ENCODE results near the gene ZNF282.

Gene ZNF282

DNA sequence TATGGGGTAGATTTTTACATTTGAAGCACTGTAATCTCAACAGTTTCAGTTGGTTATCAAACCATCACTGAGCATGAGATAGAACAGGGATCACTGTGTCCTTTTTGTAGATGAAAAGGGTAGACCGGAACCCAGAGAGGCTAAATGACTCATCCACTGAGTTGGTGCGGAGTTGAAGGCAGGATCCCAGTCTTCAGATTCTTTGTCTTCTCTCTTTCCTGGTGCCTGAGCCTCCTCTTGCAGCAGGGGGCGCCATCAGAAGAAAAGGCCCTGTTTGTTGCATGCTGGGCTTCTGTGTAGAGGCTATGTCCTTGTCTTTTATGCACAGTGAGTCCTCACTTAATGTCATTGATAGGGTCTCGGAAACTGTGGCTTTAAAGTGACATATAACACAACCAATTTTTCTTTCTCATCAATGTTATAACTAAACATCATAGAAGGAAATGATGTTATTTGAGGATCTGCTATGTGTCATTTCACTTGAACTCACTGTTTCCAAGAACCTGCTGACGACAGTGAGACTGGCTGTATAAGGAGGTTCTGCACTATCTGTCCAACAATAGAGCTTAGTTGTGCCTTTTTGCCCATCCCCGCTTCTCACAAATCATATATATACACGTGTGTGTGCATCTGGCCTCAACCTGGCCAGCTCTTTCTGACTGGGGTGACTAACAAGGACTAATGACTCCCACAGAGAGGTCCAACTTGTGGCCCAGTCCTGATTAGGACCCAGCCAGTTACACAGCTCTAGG lies 14.3 kb downstream of the ZNF282 start:
- ChIA-PET POLR2A (no interaction called here), CTCF (interaction anchor here (0.7 to 3.0 kb wide), 5 partner anchors 12 to 286 kb away, joined by 3 to 15 read pairs (median 4); partner anchors contain the start of gene ZNF282)
- TF ChIP-seq, protein P1, sequence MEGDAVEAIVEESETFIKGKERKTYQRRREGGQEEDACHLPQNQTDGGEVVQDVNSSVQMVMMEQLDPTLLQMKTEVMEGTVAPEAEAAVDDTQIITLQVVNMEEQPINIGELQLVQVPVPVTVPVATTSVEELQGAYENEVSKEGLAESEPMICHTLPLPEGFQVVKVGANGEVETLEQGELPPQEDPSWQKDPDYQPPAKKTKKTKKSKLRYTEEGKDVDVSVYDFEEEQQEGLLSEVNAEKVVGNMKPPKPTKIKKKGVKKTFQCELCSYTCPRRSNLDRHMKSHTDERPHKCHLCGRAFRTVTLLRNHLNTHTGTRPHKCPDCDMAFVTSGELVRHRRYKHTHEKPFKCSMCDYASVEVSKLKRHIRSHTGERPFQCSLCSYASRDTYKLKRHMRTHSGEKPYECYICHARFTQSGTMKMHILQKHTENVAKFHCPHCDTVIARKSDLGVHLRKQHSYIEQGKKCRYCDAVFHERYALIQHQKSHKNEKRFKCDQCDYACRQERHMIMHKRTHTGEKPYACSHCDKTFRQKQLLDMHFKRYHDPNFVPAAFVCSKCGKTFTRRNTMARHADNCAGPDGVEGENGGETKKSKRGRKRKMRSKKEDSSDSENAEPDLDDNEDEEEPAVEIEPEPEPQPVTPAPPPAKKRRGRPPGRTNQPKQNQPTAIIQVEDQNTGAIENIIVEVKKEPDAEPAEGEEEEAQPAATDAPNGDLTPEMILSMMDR (IDR thresholded peaks at IDR 0.05; ENCODE audit: control extremely low read depth, extremely low read depth, low read depth, missing control alignments): peak; percentile 58
- DNase-seq (ENCODE audit: extremely low spot score): peak; percentile 70

DNA sequence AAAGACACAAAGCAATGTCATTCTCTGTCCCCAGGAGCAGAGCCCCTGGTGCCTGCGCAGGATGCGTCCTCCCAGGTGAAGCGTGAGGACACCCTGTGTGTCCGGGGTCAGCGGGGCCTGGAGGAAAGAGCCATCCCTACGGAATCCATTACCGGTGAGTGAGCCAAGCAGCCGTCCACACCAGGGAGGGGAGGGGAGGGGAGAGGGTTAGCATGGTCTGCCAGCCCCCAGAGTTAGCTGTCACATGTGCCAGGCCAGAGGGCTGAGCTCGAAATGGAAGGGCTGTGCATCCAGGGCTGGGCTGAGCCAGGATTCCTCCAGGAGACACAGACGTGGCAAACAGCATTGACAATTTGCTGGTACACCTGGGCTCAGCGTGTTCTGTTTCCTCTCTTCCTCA lies 15.2 kb downstream of the ZNF282 start:
- no peak for DNase-seq (ENCODE audit: extremely low spot score)
- ChIA-PET POLR2A (no interaction called here), CTCF (interaction anchor here (0.7 to 3.0 kb wide), 5 partner anchors 13 to 285 kb away, joined by 3 to 15 read pairs (median 4); partner anchors contain the start of gene ZNF282)
- TF ChIP-seq, protein P1 (IDR thresholded peaks at IDR 0.05; ENCODE audit: control extremely low read depth, extremely low read depth, low read depth, missing control alignments): no peak

DNA sequence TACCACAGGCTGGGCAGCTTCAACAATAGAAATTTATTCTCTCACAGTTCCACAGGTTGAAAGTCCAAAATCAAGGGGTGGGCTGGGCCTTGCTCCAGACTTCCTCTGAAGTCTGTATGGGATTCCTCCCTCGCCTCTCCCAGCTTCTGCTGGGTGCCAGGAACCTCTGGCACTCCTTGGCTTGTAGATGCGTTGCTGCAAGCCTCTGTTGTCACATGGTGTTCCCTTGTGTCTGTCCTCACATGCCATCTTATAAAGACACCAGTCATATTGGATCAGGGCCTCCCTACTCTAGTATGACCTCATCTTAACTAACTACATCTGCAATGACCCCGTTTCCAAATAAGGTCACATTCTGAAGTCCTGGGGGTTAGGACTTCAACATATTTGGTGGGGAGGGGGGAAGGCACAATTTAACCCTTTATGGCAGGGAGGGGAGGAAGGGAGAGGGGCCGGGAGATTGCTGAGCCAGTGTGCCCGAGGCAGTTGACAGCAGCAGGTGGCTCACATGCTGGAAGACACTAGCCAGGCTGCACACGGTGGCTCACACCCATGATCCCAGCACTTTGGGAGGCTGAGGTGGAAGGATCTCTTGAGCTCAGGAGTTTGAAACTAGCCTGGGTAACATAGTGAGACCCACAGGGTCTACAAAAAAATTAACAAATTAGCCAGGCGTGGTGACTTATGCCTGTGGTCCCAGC lies 18.8 kb downstream of the ZNF282 start:
- TF ChIP-seq, protein P1 (IDR thresholded peaks at IDR 0.05; ENCODE audit: control extremely low read depth, extremely low read depth, low read depth, missing control alignments): no peak
- no peak for DNase-seq (ENCODE audit: extremely low spot score)
- ChIA-PET POLR2A (no interaction called here), CTCF (interaction anchor here (0.9 to 2.3 kb wide), 7 partner anchors 9 to 47 kb away, joined by 3 to 10 read pairs (median 3); partner anchors contain the start of genes ZNF282 and ZNF783)

DNA sequence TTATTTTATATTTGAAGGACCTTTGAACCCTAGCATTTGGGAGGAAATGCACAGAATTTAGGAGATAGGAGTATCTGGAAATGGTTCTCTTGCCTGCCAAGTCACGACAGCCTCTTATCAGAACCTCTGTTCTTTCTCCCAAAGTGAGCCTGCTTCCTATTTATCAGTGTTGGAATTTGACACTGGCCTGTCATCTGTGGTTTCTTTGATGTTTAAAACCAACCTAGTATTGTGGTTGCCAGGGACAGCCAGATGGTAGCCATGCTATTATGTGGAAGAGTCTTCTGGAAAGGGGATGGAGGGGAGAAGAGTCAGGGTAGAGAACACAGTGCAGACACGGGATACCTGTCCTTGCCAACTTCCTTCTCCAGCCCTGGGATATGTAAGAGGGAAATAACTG lies 21.1 kb downstream of the ZNF282 start:
- no peak for DNase-seq (ENCODE audit: extremely low spot score)
- TF ChIP-seq, protein P1 (IDR thresholded peaks at IDR 0.05; ENCODE audit: control extremely low read depth, extremely low read depth, low read depth, missing control alignments): no peak
- CTCF ChIA-PET: no interaction called here
- POLR2A ChIA-PET: no interaction called here

DNA sequence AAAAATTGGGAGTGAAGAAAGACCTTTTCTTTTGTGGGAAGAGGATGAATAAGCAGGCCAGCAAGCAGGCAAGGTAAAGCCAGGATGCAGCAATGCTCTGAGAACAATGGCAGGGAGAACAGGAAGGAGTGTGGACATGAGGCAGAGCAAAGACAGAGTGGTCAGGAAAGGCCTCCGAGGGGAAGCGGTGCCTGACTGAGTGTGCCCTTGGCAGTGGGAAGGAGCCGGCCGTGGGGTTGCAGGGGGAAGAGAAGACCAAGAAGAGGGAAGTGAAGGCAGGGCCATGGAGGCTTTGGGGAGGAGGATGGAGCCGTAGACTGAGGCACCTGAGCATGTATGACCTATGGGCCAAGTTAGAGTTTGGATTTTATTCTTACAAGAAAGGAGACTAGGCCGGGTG lies 22.2 kb downstream of the ZNF282 start:
- TF ChIP-seq, protein P1 (IDR thresholded peaks at IDR 0.05; ENCODE audit: control extremely low read depth, extremely low read depth, low read depth, missing control alignments): no peak

DNA sequence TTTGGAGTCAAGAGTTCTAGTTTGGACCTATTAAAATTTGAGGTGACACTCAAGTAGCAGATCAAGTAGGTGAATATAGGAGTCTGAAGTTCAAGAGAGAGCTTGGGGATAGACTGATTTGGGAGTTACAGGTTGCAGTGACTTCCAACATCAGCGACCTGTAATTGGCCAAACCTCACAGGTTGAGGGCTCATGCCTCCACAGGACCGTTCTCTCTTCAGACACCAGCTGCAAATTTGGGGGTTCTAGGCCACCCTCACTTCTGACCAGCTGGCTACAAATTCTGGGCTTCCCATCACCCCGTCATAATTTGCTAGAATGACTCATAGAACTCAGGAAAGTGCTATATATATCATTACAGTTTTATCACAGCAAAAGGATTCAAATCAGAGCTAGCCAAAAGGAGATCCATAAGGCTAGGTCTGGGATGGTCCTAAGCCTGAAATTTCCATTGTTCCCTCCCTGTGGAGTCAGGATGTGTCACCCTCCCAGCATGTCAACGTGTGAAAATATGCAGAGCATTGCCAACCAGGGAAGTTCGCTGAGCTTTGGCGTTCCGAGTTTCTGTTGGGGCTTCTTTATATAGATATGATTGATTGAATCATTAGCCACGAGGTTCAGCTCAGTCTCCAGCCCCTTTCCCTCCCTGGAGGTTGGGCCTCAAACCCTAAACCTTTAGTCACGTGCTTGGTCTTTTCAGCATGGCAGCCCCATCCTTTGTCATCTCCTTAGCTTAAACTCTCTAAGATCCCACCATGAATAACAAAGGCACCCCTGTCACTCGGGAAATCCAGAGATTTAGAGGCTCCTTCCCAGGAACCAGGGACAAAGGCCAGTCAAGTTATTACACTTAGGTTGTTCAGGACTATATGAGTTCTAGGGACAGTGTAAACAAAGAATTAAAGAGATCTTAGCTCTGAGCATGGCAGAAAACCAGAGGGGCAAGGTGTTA lies 23.4 kb downstream of the ZNF282 start:
- CTCF ChIA-PET: interaction anchor here (1.2 to 1.3 kb wide), 2 partner anchors 16 to 43 kb away, joined by 3 read pairs; partner anchors contain the start of gene ZNF783
- POLR2A ChIA-PET: no interaction called here
- DNase-seq (ENCODE audit: extremely low spot score): no peak
- TF ChIP-seq, protein P1 (IDR thresholded peaks at IDR 0.05; ENCODE audit: control extremely low read depth, extremely low read depth, low read depth, missing control alignments): no peak

More for the DNA sequence above, 22.2 kb downstream of the ZNF282 start:
- DNase-seq (ENCODE audit: extremely low spot score): no peak
- POLR2A ChIA-PET: no interaction called here
- CTCF ChIA-PET: no interaction called here
